Retina (tissue), 1 donor: ENCODE results near the gene STARD4.
A peak's percentile ranks its signal among the peaks of the same experiment; 100 is the strongest.

Experiments used
- DNase-seq: peaks from one replicate; pipeline ENCODE4 v3.0.0-alpha.2; 2016

STARD4 gene, protein sequence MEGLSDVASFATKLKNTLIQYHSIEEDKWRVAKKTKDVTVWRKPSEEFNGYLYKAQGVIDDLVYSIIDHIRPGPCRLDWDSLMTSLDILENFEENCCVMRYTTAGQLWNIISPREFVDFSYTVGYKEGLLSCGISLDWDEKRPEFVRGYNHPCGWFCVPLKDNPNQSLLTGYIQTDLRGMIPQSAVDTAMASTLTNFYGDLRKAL

DNA sequence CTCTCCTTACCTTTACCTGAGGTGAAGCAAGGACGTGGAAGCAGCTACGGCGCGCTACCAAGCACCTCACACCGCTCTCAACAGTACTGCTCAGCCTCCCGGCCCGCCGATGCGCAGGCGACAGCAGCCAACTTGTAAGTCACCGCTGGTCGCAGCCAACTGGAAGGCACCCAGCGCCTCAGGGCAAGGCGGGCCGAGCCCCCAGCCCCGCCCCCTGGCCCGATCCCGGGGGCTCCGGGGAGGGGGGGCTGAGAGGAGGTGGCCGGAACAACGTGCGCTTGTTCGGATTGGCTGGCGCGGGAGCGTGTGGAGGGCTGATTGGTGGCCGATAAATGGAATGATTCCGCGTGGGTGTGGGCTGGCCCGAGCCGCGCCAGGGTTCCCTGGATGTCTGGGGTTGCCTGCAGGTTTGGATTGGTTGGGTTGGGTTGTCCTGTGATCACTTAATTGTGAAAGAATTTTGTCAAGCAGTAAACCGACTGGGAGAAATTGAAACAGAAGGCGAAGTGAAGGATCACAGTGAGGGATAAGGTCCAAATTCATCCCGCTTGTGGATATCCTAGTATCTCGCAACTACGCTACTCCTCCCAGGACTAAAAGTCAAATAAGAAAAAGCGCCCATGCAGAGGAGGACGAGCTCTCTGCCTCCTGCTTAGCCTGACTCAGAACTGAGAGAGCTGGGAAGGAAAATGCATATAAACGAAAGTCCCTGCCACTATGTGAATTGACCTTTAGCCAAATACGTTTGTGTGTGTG, at the start of gene STARD4:
Gene STARD4 (minus strand): TSS at position 161 of the 756 bp plus-strand sequence. CDS start 5,102 bp downstream, outside the sequence.
- peak; percentile 97 for DNase-seq

DNA sequence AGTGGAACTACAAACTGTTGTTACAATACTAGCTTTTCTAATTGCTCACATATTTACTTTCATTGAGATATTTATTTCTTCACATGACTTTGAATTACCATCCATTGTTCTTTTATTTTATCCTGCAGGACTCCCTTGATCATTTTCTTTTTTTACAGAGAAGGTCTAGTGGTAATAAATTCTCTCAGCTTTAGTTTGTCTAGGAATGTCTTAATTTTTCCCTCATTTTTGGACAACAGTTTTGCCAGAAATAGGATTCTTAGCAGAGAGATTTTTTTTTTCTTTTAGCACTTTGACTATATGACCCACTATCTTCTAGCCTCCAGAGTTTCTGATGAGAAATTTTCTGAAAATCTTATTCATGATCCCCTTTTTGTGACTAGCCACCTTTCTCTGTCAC, 47.3 kb upstream of the STARD4 start:
- no peak for DNase-seq

DNA sequence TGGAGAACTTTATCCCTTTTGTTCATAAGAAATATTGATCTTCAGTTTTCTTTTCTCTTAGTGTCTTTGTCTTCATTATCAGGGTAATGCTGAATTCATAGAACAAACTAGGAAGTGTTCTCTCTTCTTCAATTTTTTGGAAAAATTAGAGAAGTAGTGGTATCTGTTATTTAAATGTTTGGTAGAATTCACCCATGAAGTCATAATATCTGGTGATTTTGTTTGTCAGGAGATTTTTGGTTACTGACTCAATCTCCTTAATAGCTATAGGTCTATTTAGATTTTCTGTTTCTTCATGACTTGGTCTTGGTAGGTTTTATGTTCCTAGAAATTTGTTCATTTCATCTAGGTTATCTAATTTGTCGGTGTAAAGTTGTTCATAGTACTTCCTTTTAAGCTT, 45.4 kb upstream of the STARD4 start:
- DNase-seq: no peak

DNA sequence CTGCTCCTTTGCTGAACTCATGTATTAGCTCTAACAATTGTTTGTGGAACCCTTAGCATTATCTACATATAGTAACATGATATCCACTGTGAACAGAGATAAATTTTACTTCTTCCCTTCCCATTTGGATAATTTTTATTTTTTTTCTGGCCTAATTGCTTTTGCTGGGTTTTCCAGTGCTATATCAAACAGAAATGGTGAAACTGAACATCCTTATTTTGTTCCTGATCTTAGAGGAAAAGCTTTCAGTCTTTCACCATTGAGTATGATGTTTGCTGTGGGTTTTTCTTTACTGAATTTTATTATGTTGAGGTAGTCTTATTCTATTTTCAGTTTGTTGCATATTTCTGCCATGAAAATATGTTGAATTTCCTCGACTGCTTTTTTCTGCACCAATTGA, 44.8 kb upstream of the STARD4 start:
- DNase-seq: no peak

DNA sequence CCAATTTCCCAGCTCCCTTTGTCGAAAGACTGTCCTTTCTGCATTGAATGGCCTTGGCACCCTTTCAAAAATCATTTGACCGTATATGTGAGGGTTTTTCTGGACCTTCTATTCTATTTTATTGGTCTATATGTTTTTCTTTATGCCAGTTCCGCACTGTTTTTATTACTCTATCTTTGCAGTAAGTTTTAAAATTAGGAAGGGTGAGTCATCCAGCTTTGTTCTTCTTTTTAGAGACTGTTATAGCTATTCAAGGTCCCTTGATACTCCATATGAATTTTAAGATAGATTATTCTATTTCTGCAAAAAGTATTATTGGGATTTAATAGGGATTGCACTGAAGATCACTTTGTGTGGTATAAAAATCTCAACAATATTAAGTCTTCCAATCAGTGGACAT, 44.2 kb upstream of the STARD4 start:
- DNase-seq: no peak

DNA sequence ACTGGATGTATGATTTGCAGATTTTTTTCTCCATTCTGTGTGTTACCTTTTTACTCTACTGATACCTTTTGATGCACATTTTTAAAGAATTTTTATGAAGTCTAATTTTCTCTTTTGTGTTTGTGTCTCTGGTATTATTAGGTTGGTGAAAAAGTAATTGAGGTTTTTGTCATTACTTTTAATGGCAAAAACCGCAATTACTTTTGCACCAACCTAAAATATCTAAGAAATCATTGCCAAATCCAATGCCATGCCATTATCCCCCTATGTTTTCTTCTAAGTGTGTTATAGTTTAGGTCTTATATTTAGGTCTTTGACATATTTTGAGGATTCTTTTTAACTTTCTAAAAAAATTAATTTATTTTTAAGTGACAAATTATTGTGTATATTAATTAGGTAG, 43.4 kb upstream of the STARD4 start:
- no peak for DNase-seq

DNA sequence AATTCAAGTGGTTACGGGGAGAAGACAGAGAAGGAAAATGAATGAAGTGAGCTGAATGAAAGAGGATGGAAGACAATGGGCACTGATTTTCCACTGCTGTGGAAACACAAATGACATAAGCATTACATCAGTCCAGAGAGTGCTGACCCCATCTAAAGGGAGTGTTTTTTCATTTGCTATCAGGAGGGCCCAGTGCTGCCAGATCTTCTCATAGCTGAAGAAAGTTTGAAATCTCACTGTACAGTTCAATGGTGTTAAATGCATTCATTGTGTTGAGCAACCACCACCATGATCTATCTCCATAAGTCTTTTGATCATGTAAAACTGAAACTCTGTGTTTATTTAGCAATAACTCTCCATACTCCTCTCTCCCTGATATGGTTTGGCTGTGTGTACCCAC, 41.5 kb upstream of the STARD4 start:
- no peak for DNase-seq

DNA sequence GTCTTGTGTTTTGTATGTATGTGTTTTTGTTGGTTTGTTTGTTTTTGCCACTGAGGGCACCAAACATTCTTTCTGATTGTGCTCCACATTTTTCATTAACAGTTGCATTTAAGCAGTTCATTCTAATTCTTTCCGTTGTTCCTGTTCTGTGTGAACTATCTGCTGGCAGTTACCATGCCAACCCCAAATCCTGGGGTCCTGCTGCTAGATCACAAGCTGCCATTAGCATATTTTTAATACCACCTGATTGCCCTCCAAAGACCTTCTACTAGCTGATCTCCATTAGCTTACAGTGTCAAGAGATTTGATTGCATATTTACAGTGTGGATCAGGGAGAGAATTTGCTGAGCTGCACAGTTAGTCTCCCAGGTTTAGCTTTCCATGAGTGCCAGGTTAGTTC, 40.6 kb upstream of the STARD4 start:
- DNase-seq: no peak

DNA sequence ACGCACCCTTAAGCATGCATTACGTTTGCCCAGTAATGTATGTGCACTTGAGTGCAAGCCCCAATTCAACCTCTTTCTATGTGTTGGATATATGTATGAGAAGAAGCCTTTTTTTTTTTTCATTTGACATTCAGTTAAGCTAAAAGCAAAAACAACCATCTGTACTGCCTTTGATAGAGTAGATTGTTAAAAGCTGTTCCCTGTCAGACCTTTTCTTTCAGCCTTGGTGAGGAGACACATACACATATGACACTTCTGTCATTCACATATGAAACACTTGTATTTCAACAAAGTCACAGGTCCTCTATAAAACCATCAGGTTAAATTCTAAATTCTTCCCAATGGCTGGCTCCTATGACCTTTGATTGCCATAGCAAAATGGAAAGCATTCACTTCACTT, 40.2 kb upstream of the STARD4 start:
- DNase-seq: no peak

DNA sequence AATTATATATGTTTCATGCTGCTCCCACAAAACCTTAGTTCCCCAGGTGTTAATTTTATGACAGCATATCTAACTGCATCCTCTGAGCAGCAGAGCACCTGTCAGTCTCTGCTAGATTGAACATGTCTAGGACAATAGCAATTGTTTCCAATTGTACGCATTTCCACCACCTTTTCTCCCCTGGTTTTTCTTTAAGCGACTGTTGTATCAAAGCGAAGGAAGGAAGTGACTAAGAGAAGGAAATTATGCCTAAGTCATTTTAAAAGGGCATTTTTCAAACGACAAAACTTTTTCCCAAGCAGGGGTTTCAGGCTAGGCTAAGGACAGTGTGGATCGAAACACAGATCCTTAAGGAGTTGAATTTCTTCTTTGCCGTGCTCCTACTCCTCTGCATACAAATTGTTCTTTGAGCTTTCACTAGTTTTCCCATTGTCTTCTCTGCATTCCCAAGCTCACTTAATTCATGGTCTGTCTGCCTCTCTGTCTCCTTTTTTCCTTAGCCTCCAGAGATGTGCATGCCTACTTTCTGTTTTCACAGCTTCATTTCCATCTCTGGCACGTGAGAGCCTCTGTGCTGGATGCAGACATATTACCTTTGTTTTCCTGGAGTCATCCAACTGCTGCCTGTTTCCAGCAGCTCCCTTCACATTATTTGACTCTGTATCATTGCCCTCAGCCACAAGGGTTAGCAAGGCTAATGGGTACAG, 39.4 kb upstream of the STARD4 start:
- peak; percentile 34 for DNase-seq

DNA sequence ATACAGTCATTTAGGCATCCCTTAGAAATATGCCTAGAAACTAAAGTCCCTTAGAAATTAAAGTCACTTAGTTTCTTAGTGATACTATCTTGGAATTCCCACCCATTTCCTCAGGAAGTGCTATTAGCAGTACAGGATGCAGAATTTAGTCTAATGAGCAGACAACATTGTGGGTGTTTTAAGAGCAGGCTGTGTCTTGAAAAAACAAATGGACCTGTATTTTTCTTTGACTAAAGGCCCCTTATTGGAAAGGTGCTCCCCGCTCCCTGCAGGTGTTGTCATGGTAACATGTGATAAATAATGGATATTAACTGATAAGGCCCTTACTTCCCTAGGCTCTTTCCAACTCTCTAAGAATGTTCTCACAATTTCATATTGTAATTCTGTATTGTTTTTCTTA, 38.8 kb upstream of the STARD4 start:
- peak; percentile 7 for DNase-seq

DNA sequence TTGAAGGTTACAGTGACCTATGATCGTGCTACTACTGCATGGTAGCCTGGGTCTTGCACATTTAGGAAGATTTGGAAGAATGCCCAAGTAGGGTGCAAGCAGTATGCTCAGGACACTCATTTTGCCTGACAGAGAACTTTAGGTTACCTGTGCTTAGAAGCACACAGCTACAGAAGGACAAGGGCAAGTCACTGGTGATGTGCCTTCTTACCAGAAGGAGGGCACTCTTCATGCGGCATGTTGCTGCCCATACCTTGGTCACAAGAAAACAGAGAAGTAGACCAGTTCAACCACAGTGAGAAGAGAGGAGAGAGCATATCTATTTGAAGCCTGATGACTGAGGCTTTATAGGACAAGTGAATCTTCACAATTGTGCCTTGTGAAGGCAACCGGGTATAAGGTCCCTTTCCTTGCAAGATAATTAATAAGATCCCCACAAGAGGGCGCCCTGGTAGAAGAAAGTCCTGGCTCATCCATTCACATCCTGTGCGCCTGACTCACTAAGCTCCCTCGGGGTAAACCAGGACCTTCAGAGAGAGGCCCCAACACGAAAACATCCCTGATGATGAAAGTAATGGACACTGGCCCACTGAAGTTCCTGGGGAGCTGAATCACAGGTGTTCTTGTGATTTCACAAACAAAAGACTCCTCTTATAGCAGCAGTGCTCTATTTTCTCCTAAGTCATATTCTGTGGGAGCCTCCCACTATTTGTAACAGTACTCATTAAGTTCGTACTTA, 38.1 kb upstream of the STARD4 start:
- peak; percentile 86 for DNase-seq

DNA sequence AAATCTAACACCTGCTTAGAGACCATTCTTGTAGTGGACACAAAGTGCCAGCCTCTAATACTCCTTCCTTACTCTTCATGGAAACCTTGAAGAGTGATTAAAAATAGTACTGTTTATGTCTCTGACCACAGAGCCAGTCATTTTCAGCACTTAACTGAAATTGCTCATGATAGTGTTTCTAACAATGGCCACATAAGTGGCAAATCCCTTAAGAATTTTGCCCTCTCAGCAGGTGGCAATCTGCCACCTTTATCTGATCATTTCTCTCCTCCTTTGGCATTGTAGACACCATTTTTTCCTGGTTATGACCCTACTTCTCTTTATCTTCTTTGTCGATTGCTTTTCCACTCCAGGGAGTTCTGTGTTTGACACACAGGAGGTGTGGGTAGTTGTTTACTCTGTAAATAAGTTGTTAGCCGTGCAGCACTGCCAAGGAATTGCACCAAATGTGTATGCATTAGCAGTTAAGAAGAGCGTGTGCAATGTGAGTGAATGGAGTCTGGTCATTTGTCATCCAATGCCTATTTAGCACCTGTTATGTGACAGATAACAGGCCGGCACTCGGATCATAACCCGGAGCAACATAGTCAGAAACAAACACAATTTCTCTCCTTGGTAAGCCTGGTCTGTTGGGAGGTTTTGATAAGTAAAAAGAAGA, 36.8 kb upstream of the STARD4 start:
- DNase-seq: no peak

DNA sequence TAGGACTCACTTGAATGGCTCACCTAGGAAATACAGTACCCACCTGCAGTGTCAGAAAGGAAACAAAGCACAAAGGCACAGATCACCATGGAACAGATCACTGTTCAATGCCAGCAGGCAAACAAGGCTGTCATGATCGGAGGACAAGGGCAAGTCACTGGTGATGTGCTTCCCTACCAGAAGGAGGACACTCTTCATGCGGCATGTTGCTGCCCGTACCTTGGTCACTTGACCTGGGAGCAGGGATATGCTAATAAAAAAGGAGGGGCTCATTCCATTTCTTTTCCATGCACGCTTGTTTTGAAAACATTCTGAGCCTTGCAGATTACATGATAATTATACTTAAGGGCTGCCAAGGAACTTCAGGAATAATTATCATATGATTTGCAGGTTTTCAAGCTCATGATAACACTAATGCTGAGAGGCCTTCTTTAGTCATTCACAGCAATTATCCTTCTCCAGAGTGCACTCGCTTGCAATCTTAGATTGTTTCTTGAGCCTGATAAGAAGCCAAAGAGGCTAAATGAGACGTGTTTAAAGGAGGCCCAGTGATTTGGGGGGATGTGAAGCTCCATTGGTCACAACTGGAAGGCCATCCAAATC, 36.1 kb upstream of the STARD4 start:
- no peak for DNase-seq

DNA sequence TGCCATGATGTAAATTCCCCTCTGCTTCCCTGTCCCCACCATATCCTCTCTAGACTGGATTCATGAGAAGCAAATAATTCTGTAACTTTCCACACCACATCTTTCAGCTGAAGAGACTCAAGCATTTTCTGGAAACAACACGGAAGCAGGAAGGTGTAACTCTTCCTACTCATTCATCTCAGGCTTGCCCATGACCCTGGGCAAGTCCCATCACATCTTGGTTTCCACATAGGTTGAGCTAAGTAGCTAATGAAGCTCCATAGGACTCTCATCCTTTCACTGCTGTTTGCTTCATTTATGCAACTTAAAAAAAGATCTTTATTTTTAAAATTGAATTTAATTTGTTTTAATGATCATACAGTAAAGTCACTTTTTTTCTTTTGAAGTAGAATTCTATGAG, 32.7 kb upstream of the STARD4 start:
- DNase-seq: no peak

DNA sequence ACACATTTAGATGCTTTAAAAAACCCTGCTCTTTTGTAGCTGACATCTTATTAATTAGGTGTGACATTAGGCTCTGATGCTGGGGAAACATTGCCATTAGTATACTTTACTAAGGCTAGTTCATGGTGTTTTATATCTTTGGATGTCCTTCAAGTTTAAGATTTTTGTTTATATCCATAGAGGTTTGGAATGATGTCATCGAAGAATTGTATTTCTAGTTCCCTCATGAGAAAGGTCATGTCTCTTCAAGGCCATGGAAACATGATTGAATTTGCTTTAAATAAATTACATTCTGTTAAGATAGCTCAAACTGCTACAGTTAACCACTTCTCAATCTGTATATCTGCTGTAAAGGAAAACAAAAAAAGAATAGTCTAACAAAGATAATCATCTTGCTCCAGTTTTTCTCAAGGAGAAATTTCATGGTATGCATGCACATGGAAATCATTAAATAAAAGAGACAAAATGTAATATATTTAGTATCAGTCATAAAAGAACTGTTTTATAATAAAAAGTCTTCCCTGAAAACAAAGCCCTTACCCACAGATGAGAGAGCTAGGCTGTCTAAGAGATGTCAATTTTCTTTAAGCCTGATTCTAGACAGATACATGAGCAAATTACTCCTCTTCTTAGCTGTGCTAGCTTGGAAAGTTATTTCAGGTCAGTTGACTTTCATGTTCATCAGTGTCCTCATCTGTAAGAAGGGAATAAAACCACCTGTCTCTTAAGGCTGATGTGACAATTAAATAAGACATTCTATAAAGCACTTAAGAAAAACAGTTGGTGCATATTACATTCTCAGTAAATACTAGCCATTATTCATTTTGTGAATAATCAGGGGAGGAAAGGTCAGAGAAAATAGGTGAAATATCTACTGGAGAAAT, 25.0 kb upstream of the STARD4 start:
- no peak for DNase-seq

DNA sequence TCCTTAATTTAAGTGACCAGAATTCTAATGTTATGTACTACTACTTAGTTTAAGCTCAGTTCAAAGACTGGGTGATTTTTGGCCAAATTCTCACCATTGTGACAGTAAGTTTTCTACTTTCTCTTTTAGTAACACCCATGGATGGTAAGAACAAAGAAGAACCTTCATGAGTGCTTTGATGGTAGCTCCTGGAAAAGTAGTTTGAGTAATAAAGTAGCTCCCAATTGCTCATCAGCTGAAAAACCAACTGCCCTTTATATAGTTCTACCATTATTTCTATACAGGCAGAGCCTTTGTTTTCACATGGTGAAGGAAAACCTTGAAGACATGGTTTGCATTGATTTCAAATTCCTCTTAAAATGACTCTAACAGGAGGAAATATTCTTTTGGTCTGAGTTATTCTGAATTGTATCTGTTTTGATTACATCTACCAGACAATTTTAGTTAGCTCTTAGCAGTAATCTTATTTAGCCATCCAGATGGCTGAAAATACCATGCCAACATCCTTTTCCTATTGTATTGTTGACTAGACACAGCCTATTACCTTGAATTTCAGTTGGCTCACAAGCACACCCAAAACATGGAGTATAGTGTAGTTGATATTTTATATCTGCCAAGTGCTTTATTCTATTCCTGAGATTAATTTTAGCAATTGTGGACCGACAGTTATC, 23.7 kb upstream of the STARD4 start:
- DNase-seq: no peak

DNA sequence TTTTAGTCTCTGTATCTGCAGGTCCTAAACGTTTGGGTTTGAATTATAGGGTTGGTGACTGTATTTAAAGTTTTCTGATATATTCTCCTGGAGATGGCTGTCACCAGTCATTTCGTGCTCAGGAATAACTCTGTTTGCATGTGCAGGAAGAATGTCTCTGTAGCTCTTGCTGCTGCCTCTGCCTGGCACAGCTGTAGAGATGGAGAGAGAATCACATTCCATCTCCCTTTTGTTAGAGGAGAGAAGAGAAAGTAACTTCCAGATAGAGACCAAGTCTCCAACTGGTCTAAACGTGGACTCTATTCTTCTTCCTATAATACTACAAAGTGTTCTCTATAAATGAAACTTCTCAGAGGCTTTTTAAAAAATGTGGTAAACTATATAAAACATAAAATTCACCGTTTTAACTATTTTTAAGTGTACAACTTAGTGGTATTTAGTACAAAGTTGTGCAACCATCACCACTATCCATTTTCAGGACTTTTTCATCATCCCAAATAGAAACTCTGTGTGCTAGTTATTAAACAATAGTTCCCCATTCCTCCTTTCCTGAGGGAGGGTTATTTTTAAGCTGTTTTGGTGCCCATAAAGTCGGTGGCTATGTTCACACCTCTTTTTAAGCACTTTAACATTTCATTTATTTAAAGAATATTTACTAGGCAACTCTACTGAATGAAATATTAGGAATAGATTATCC, 20.7 kb upstream of the STARD4 start:
- no peak for DNase-seq

DNA sequence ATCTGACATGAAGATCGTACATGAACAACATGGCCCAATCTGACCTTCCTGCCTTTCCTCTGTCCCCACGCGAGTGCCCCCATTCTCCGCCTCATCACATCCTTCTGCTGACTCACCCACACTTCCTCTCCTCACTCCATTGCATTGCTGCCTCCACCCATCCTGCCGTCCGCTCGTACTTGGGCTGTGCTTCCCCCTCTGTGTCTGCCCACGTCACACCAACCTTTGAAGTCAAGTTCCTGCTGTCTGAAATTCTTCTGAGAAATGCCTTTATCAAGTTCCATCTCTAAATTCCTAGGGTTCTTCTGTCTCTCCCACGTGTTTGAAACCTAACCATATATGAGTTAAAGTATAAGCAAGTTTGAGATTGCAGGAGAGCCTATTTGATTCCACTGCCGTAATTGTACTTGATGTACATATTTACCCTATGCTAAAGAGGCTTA, 18.0 kb upstream of the STARD4 start:
- DNase-seq: no peak

DNA sequence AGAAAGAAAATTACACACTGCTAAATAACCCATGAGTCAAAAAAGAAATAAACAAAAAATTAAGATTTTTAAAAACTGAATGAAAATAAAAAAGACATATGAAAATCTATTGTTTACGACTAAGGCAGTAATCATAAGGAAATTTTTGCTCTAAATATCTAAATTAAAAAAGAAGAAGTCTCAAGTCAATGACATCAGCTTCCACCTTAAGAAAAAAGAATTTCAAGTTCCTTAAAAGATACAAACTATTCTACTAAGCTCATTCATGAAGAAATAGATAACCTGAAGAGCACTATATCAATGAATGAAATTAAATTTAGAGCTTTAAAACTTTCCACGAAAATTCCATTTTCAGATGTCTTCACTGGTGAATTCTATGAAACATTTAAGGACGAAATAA, 15.7 kb upstream of the STARD4 start:
- no peak for DNase-seq
